DOHH2 (cell line): ENCODE results near the gene PPP6R1.

ENCODE experiments used
- CTCF ChIP-seq: fragments of 200-600 bp; sonication (generic); IDR thresholded peaks from one replicate; pipeline ENCODE4 v1.5.1; 2014; ENCODE audit warnings: antibody characterized with exemption, mild to moderate bottlenecking, low read depth, low read length; ENCODE audit not compliant: poor library complexity, severe bottlenecking
- EZH2phosphoT487 ChIP-seq: fragments of 200-600 bp; sonication (generic); IDR thresholded peaks from 2 replicates; pipeline ENCODE4 v1.6.1; 2017; ENCODE audit warnings: borderline replicate concordance, mild to moderate bottlenecking, antibody characterized with exemption, low read length, moderate library complexity, mixed read lengths

GRCh38 chr19:55255618-55256423 lies 3.0 kb downstream of the PPP6R1 start:
- TF ChIP-seq CTCF (no peak), EZH2phosphoT487 (no peak)
